SKM-1 treated with dmso at 0.1 percent for 144 hours (cell line): Measurements from ENCODE around the gene AKAP1.

Experiments
- DNase-seq: peaks from one replicate; lab custom pipeline; 2025; ENCODE audit not compliant: unreplicated experiment; lab: John Stamatoyannopoulos, UW

AKAP1 gene

DNA sequence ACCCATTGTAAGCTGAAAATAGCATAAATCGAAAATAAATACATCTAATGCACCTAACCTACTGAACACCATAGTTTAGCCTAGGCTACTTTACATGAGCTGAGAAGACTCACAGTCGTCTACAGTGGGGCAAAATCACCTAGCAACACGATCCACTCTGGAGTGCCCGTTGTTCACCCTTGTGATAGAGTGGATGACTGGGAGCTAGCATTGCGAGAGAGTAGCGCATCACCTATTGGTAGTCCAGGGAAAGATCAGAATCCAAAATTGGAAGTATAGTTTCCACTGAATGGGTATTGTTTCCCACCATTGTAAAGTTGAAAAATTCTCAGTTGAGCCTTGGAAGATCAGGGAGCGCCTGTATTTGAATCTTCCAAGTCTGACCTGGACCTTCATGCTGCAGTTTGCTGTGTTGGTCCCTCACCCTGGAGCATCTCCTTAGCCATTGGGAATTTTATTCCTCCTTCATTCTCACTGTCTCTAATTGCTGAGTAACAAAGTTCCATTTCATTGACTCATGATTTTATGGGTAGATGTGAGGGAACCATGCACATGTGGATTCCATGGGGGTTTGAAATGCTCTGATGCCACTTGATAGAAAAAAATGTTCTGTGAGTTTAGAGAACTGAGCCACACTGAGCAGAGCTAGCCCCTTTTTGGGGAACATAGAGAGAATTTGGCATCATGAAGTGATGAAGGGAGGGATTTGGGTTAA lies 19.6 kb downstream of the AKAP1 start:
- no peak for DNase-seq

DNA sequence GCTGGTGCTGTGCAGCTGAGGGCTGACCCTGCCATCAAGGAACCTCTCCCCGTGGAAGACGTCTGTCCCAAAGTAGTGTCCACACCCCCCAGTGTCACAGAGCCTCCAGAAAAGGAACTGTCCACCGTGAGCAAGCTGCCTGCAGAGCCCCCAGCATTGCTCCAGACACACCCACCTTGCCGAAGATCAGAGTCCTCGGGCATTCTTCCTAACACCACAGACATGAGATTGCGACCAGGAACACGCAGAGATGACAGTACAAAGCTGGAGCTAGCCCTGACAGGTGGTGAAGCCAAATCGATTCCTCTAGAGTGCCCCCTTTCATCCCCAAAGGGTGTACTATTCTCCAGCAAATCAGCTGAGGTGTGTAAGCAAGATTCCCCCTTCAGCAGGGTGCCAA lies 20.5 kb downstream of the AKAP1 start:
- DNase-seq: no peak

DNA sequence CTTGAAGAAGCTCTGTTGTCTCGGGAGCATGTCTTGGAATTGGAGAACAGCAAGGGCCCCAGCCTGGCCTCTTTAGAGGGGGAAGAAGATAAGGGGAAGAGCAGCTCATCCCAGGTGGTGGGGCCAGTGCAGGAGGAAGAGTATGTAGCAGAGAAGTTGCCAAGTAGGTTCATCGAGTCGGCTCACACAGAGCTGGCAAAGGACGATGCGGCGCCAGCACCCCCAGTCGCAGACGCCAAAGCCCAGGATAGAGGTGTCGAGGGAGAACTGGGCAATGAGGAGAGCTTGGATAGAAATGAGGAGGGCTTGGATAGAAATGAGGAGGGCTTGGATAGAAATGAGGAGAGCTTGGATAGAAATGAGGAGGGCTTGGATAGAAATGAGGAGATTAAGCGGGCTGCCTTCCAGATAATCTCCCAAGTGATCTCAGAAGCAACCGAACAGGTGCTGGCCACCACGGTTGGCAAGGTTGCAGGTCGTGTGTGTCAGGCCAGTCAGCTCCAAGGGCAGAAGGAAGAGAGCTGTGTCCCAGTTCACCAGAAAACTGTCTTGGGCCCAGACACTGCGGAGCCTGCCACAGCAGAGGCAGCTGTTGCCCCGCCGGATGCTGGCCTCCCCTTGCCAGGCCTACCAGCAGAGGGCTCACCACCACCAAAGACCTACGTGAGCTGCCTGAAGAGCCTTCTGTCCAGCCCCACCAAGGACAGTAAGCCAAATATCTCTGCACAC lies 21.2 kb downstream of the AKAP1 start:
- DNase-seq: no peak

DNA sequence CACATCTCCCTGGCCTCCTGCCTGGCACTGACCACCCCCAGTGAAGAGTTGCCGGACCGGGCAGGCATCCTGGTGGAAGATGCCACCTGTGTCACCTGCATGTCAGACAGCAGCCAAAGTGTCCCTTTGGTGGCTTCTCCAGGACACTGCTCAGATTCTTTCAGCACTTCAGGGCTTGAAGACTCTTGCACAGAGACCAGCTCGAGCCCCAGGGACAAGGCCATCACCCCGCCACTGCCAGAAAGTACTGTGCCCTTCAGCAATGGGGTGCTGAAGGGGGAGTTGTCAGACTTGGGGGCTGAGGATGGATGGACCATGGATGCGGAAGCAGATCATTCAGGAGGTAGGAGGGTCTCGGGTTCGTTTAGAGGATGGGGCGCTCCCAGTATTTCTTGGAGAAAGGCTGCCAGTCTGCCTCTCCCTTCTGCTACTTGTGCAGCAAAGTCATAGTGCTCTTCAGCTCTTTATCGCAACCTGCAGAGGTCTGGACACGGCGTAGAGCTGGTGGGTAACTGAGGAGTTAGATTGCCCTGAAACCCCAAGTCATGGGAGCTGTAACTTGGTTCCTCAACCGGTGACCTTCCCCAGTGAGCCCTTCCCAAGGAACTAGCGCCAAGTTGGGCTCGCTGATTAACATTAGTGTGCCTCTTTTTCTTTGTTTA lies 21.9 kb downstream of the AKAP1 start:
- no peak for DNase-seq

DNA sequence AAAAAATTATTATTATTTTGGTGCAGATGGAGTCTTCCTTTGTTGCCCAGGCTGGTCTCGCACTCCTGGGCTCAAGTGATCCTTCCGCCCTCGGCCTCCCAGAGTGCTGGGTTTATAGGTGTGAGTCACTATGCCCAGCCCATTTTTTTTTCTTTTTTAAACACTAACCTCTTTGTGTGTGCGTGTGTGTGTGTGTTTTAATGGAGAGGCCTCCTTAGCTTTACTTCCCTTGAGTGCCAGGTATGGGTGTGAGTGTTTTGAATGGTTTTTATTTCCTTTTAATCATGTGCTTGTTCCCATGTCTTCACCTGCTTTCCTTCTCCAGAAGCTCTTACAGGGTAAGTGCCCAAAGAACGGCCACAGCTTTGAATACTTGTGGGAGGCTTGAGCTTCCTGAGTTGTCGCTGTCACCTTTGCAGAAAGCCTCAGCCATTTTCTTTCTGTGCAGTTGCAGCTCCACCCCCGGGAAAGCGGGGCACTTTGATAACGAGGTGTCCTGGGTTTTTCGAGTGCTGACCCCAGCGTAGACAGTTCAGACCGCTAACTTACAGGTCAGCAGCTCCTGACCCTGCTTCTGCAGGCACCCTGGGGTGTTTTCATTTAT lies 22.6 kb downstream of the AKAP1 start:
- no peak for DNase-seq

DNA sequence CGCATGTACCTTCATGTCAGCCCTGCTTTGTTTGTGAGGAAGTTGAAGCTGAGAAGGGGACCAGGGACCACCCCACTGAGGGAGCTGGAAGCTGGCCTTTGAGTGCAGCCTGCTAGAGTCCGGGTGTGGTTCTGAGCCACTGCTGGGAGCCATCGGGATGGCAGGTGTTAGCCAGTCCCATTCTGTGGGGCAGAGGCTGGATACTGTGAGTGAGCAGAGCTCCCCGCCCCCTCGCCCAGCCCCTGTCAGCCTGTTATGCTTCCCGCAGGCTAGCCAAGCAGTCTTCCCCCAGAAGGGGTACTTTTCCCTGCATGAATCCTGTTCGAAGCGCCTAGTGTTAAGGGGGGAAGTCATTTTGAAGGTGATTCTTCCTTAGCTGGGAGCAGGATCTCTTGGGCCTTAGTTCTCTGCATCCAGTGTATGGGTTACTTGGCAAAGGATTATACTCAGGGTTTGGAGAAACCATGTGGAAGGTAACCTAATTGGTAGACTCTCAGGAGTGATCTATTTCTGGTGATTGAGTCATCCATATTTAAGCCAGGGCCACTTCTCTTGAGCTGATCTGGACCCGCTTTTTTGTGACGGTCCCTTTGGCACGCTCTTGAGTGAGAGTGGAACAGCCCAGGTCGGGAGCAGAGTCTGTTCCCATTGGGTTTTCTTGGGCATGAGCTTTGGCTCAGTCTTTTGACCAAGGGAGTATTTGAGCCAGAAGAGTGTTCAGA lies 23.8 kb downstream of the AKAP1 start:
- DNase-seq: no peak

DNA sequence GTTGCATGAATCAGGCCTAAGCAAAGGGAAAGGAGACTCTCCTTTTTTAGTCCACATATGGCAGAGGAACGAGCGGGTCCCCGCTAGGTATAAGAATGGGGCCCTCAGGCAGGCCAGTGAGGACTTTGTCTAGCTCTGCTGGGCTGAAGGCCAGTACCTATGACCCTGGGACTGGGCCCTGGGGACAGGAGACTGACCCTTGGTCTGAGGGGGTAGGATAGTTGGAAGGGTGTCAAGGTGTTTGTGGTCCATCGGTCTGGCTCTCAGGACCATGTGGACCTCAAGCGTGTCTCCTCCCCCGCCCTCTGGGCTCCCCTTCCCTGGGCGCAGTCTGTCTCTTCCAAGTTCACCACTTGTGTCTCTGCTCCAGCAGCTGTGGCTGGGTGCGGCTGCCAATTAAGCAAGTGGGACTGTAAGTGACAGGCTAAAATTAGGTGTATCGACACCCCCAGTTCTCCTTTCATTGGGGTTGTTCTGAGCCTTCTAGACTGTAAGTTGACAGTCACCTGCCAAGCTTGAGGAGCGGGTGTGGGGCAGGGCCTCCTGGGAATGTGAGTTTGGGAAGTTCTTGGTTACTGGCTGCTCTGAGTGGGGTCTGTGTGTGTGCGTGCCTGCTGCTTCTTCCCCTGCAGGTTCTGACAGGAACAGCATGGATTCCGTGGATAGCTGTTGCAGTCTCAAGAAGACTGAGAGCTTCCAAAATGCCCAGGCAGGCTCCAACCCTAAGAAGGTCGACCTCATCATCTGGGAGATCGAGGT lies 24.5 kb downstream of the AKAP1 start:
- DNase-seq: no peak

DNA sequence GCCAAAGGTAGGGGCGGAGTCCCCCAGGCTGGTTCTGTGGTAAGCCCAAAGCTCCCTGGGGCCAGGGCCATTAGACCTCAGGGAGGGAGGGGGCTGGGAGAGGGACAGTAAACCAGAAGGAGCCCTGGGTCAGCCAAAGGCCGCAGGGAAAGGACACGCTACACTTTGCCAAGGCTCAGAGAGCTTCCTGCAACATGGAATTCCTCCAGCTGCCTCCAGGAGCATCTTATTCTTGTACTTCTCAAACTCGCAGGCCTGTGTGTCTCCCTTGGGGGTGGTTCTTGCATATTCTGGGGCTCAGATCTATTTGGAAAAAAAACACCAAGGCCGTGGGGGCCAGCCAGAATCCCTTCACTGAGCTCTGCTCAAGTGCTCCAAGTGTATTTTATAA lies 25.1 kb downstream of the AKAP1 start:
- DNase-seq: no peak

DNA sequence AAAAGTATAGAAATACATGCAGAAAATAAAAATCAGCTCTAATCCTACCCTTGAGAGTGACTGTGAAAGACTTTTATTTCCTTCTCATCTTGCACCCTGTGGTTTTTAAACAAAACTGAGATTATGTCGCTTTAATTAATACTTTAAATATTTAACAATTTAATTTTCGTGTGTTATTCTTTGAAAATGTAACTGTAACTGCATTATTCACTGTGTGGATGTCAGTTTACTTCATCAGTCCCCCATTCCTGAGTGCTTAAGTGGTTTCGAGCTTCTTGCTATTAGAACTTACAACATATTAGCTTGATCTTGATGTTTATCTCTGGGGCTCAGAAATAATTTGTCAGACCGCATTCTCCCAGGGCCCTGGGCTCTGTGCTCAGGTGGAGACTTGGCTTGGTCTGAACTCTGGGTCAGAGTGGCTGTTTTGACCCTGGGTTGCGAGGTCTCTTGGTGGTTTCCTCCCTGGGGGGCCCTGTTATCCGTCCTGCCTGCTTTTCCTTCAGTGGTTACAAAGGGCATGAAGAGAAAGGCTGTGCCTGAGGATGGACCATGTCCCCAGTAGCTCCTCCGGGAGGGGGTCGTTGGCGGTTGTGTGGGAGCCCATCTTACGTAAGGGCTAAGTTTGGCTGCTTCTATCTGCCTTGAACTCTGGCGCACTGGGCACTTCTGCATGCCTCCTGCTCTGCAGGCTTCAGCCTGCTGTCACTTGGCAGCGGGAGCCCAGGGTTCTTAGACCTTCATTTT lies 25.7 kb downstream of the AKAP1 start:
- DNase-seq: peak; percentile 35

DNA sequence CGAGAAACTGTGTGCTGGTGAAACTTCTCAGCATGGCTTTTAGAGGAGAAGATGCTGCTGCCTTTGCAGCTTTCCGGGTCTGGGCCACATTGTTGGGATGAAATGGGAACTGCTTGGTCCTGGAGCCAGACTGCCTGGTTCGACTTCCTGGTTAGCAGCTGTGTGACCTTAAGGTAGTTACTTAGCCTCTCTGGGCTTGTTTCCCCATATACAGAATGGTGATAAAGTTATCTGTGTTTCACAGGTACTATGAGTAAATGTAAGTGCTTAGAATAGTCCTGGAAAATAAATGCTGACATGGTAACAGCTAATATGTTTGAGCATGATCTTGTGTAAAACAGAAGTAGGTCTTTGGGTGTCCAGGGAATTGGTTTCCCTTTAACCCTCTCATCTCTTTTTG lies 26.3 kb downstream of the AKAP1 start:
- DNase-seq: no peak

DNA sequence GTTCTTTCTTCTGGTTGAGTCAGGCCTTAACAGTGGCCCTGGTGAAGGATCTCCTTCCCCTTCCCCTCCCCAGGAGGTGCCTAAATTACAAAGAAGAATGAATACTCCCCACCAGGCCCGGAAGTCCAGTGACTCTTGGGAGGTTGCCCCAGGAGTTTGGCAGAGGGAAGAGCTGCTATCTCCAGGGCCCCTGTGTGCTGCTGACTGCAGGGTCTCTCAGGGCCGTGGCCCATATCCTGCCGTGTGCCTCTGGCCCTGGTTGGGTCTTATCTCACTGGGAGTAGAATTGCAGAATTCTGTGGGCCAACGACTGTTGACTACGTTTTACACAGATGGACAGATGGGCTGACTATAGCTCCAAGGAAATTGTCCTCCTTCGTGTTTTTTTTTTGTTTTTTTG lies 28.0 kb downstream of the AKAP1 start:
- no peak for DNase-seq

DNA sequence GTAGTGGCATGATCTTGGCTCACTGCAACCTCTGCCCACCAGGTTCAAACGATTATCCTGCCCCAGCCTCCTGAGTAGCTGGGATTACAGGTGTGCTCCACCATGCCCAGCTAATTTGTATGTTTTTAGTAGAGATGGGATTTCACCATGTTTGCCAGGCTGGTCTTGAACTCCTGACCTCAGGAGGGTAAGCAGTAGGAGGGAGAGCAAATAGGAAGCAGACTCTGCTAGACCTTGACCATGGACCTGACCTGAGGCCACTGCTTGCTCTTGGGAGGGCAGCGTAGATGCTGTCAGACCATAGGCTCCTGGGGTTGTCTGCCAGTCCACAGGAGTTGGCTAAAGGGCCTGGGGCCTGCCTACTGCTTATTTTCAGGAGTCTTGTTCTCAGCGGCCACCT lies 28.6 kb downstream of the AKAP1 start:
- no peak for DNase-seq

DNA sequence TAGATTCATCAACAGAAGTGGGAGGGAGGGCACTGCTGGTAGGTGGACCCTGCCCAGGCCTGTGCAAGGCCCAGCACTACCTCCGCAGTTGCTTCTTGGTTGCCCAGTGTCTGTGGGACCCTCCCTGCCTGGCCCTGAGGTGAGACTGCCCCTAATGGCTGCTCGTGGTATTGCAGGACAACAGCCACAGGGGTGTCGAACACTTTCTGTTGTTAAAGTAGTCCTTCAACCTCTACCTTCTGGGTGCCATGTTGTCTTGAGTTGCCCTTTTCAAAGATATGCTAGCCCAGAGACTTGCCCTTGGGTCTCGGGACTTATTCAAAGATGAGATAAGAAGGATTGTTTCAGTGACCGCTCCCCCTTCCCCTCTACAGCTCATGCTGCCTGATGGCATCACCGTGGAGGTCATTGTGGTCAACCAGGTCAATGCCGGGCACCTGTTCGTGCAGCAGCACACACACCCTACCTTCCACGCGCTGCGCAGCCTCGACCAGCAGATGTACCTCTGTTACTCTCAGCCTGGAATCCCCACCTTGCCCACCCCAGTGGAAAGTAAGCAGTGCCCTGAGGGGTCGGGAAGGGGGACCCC lies 29.1 kb downstream of the AKAP1 start:
- DNase-seq: peak; percentile 31

DNA sequence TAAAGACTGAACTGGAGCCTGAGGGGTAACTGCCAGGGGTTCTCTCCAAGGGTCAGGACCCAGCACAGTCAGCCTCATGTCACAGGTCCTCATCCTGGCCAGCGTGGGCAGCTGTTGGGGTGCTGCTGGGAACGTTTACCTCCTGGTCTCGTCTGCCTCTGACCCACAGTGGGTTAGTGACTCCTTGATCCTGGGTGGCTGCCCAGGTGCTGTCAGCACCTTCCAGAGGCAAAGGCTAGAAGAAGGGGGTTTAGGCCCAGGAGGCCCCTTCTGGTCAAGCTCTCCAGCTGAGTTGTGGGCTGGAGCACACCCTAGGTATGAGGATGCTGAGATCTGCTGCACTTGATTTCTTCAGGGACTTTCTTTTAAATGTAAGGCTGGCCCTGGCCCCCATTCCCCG lies 30.3 kb downstream of the AKAP1 start:
- no peak for DNase-seq

DNA sequence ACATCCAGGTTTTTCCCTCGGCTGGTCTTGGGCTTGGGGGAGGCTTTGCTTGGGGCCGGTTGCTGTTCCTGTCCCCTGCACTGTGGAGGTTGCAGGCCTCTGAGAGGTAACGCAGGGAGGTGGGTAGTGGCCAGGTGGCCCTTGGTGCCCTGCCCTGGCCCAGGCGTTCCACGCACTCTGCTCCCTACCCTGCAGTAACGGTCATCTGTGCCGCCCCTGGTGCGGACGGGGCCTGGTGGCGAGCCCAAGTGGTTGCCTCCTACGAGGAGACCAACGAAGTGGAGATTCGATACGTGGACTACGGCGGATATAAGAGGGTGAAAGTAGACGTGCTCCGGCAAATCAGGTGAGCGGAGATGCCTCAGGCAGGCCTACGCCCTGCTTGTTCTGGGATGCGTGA lies 30.9 kb downstream of the AKAP1 start:
- DNase-seq: no peak

DNA sequence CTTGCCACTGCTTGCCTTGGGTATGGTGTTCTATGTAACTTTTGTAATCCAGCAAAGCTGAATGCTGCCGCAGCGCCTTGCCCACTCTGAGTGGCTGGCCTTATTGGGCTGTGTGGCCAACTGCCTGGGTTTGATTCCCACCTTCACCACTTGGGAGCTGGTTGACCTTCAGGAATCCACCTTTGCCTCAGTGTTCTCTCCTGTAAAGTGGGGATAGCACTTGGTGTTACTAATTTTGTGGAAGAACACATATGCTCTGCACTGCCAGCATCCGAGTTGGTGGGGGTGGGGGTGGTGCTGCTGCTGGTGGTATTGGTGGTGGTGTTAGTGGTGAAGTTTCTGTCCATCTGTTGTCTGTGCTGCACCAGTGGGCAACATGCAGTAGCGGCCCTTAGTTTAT lies 32.8 kb downstream of the AKAP1 start:
- no peak for DNase-seq

DNA sequence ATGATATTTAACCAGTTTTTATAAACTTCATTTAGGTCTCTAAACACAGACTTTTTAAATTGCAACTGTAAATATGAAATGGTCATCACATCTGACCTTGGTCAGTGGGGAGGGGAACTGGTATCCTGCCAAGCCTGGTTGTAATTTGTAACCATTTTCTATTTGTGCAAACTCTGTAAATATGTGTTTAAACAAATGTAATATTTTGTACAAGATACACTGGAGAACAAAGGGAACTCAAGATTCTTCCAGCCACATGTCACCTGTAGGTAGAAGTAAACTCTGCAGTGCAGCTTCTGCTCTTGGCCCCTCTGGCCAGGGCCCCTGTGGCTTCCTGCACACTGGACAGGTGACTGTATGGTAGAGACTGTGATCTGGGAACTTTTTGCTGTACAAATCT lies 35.8 kb downstream of the AKAP1 start:
- DNase-seq: no peak

DNA sequence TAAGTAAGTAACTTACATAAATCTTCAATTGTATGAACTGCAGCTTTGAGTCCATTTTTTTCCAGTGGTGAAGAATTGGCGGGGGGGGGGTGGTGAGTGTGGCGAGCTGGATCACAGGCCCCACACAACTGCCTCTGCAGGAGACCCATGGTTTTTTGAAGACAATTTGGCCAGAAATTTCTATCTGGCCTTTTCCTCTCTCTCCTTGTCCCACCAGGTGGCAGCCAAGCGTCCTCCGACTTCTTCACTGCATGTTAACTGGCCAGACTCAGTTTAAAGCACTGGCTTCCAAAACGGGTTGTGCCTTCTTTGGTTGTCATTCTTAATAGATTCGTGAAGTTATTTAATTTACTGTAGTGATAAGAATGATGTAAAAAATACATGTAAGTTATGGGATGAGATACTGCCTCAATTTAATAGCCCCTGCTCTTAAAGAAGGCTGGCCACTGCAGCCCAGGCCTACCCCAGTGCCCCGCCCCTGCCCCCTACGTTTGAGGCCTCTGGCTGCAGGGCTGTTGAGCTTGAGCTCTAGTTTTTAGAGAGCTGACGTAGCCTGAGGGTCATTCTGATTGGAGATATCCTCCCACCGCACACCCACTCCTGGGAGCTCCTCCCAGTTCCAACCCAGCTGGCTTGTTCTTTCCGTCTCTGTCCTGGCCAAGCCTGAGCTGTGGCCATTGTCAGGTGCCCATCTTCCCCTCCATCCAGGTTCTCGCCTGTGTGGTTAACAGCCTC lies 36.4 kb downstream of the AKAP1 start:
- DNase-seq: no peak

DNA sequence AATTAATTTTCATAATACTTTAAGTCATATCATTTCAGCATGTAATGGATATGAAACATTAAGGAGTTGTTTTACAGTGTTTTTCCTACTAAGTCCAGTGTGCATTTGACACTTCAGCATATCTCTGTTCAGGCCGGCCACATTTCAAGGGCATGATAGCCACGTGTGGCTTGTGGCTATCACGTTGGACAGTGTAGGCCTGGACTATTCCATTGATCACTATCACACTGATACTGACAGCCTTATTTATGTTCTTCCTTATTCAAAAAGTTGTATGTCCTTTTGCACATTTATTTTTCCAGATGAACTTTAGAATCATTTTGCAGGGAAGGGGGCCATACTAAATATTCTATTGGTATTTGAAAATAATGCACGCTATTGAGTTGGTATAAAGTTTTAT lies 39.0 kb downstream of the AKAP1 start:
- DNase-seq: no peak
